CD4-positive, alpha-beta T cell (primary cell): ENCODE results near the gene VSTM2L. TPM values are rescaled to one million over a fixed set of nuclear protein-coding genes. Genes with fewer than 3 reads are reported as not detected.

ENCODE experiments used
- ATAC-seq: fragments of 200-7000 bp; cut with Tn5 transposase; one replicate; pipeline ENCODE4 v1.10.0; 2022; ENCODE audit warnings: mild to moderate bottlenecking; ENCODE audit not compliant: poor library complexity
- CTCF ChIA-PET: fragments of 350-600 bp; sonication (Branson Sonifier 250); formaldehyde crosslinking; loops from one replicate; lab custom pipeline; 2021; ENCODE audit warnings: antibody characterized with exemption, inconsistent platforms; lab: Charles Lee
- POLR2A ChIA-PET: fragments of 350-600 bp; sonication (Branson Sonifier 250); formaldehyde crosslinking; loops from one replicate; lab custom pipeline; 2021; ENCODE audit warnings: antibody characterized with exemption, inconsistent platforms; lab: Charles Lee
- DNase-seq, 14 experiments: peaks; one replicate each; pipeline ENCODE4 v3.0.0-alpha.2; 2013 to 2020; ENCODE audit warnings: mixed read lengths in 2 of 14
- H3K27ac ChIP-seq, 2 donors: one replicate each; pipeline versions ENCODE4 v1.5.1 to v1.7.0; 2013; ENCODE audit warnings: low read length in 2 of 2, low read depth in 1 of 2, mild to moderate bottlenecking in 1 of 2
- H3K27me3 ChIP-seq, 2 experiments: 1 replicate in 1 of 2; 2 replicates in 1 of 2; pipeline versions ENCODE4 v1.6.1 to v1.7.0; 2013; ENCODE audit warnings: low read length in 2 of 2, control low read depth in 1 of 2, mild to moderate bottlenecking in 1 of 2, moderate library complexity in 1 of 2; ENCODE audit not compliant: insufficient read depth in 2 of 2, control insufficient read depth in 1 of 2
- H3K36me3 ChIP-seq: one replicate; pipeline ENCODE4 v1.6.1; 2013; ENCODE audit warnings: low read length, control low read depth; ENCODE audit not compliant: insufficient read depth
- H3K4me1 ChIP-seq: one replicate; pipeline ENCODE4 v1.6.1; 2013; ENCODE audit warnings: low read length, control low read depth; ENCODE audit not compliant: insufficient read depth
- H3K4me3 ChIP-seq: one replicate; pipeline ENCODE4 v1.5.1; 2013; ENCODE audit warnings: mild to moderate bottlenecking, low read length, moderate library complexity
- H3K9me3 ChIP-seq, 2 experiments: 1 replicate in 1 of 2; 2 replicates in 1 of 2; pipeline versions ENCODE4 v1.6.1 to v1.7.0; 2013; ENCODE audit warnings: low read length in 2 of 2, mild to moderate bottlenecking in 2 of 2, control low read depth in 1 of 2, moderate library complexity in 1 of 2; ENCODE audit not compliant: control insufficient read depth in 1 of 2, insufficient read depth in 1 of 2
- H3K27ac Mint-ChIP-seq: one replicate; pipeline ENCODE4 v1.8.0; 2020; ENCODE audit warnings: mixed read lengths
- H3K27me3 Mint-ChIP-seq: one replicate; pipeline ENCODE4 v1.8.0; 2021; ENCODE audit warnings: mixed read lengths
- H3K36me3 Mint-ChIP-seq: one replicate; pipeline ENCODE4 v1.8.0; 2021; ENCODE audit warnings: low read depth, mixed read lengths
- H3K4me1 Mint-ChIP-seq: one replicate; pipeline ENCODE4 v1.8.0; 2021; ENCODE audit warnings: low read depth, mixed read lengths
- H3K4me3 Mint-ChIP-seq: one replicate; pipeline ENCODE4 v1.8.0; 2020; ENCODE audit warnings: mild to moderate bottlenecking, mixed read lengths
- H3K9me3 Mint-ChIP-seq: one replicate; pipeline ENCODE4 v1.8.0; 2020; ENCODE audit warnings: mixed read lengths
- intact Hi-C, 2 experiments: fragments of 100-400 bp; cut with DNase I in 1 of 2; cut with micrococcal nuclease in 1 of 2; formaldehyde crosslinking; loops; one replicate each; pipeline versions ENCODE4 v1.15.1 to v1.9.0; 2023 to 2025; cut with DNase I, micrococcal nuclease
- total RNA-seq, 174 experiments: library from RNA in 2 of 174; stranded (reverse) in 2 of 174; gene quantifications; one replicate each; pipeline ENCODE4 v1.2.3 and lab custom pipeline; 2021 to 2026
- TF ChIP-seq, protein P1 (sequence below): fragments of 200-600 bp; IDR thresholded peaks from one replicate; pipeline ENCODE4 v1.8.0; 2022; ENCODE audit warnings: antibody characterized with exemption, mild to moderate bottlenecking

Gene VSTM2L
- total RNA-seq, 2 experiments from 2014 or later = not detected

DNA sequence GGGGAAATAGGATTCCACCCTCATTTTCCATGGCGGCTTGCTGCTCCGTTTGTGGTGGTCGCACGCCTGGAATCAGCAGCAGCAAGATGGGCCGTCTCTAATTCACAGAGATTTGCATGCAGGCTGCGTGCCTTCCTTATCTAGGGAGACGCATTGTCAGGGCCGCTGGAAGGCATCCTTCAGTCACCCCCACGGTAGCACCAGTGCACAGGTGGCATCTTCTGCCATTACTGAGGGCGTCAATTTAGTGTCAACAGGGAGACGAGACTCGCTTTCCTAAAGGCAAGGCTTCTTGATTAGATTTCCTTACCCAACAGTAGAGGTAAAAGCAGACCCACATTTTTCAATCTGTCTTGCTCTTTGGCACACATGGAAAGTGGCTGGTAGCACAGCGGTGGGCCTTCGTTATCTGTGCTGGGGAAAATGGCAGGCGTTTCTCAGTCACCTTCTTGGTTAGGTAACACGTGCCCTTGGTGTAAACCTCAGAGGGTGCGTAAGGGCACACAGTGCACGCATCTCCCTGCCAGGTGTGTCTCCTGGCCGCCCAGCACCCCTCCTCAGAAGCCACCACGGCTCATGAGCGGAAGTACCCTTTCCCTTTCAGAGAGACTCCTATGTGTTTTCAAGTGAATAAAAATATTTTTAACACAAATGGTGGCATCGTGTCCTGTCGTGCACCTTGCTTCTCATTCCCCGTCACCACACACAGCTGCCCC, 27.3 kb upstream of the VSTM2L start:
- H3K27ac ChIP-seq = no peak overlapping the region
- Mint-ChIP-seq H3K27ac (no peak overlapping the region), H3K36me3 (peaks cover 34% of the 10 kb centered on the region), H3K9me3 (no peaks in the 10 kb centered on the region), H3K4me1 (no peaks in the 10 kb centered on the region), H3K27me3 (no peaks in the 10 kb centered on the region), H3K4me3 (no peak overlapping the region)
- intact Hi-C loops = no loop called here
- DNase-seq = no peak
- peaks cover 10% of the 10 kb centered on the region for H3K36me3 ChIP-seq
- no peak overlapping the region for H3K4me3 ChIP-seq
- ChIA-PET POLR2A (no interaction called here), CTCF (no interaction called here)
- TF ChIP-seq, protein P1, sequence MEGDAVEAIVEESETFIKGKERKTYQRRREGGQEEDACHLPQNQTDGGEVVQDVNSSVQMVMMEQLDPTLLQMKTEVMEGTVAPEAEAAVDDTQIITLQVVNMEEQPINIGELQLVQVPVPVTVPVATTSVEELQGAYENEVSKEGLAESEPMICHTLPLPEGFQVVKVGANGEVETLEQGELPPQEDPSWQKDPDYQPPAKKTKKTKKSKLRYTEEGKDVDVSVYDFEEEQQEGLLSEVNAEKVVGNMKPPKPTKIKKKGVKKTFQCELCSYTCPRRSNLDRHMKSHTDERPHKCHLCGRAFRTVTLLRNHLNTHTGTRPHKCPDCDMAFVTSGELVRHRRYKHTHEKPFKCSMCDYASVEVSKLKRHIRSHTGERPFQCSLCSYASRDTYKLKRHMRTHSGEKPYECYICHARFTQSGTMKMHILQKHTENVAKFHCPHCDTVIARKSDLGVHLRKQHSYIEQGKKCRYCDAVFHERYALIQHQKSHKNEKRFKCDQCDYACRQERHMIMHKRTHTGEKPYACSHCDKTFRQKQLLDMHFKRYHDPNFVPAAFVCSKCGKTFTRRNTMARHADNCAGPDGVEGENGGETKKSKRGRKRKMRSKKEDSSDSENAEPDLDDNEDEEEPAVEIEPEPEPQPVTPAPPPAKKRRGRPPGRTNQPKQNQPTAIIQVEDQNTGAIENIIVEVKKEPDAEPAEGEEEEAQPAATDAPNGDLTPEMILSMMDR = no peak
- no peaks in the 10 kb centered on the region for H3K4me1 ChIP-seq
- no peaks in the 10 kb centered on the region for H3K27me3 ChIP-seq
- no peak for ATAC-seq
- no peaks in the 10 kb centered on the region for H3K9me3 ChIP-seq

DNA sequence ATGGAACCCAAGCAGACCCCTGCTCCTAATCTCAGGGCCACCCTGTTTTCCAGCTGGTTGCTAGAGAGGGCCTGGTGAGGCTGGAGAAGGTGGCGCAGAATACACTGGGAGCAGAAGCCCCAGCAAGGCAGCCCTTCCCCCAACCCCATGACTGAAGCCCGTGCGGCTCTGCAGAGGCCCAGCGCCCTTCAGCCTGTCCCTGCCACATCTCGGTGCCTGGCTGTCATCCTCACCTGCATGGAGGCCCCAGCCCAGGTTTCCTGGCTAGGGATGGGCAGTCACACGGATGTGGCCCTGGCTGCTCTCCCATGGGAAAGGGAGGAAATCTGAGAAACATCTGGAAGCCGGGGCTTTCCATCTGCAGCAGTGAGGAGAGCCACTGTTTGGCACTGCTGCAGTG, 26.1 kb upstream of the VSTM2L start:
- Mint-ChIP-seq H3K36me3 (peaks cover 22% of the 10 kb centered on the region), H3K9me3 (no peaks in the 10 kb centered on the region), H3K4me3 (no peak overlapping the region), H3K27ac (no peak overlapping the region), H3K27me3 (no peaks in the 10 kb centered on the region), H3K4me1 (no peaks in the 10 kb centered on the region)
- no peak for DNase-seq
- ATAC-seq = no peak
- ChIA-PET POLR2A (no interaction called here), CTCF (no interaction called here)
- H3K4me1 ChIP-seq = no peaks in the 10 kb centered on the region
- H3K27me3 ChIP-seq = no peaks in the 10 kb centered on the region
- H3K36me3 ChIP-seq = peaks cover 5% of the 10 kb centered on the region
- TF ChIP-seq, protein P1 = no peak
- H3K9me3 ChIP-seq = no peaks in the 10 kb centered on the region
- intact Hi-C loops = no loop called here
- H3K4me3 ChIP-seq = no peak overlapping the region
- H3K27ac ChIP-seq = no peak overlapping the region

DNA sequence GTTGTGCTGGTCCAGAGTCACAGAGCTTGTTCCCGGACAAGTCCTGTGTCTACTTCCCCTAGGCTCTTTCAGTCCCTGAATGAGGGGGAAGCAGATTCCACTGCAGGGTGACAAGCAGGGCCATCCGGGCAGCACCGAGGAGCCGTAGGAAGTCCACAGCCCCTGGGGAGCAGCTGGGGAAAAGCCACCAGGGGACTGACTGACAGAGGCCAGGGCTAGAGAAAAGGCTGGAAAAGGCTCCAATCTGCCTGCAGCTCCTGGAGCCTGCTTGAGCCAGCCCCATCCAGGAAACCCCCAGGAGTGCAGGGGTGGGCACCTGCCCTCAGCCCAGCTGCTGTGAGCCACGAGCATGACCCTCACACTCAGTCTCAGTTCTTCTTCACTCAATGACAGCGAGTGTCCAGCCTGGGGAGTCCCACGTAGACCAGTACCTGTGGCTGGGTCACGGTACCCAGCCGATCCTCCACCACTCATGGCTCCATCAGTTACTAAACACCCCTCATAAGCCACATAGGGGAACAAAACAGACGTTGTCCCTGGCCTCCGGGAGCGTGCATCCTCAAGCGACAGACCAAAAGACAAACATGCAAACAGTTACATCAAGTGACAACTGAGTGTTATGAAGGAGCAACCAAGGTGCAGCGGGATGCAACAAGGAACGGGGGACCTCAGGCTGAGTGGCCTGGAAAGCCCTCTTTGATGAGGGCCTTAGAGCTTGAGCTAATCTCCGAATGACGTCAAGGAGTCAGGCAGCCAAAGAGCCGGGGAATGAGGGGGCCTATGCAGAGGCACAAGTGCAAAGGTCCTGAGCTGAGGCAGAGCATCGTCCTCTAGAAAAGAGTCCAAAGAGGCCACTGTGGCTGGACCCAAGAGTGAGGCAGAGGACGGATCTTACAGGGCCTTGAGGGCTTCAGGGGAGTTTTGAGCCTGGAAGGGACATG, 24.8 kb upstream of the VSTM2L start:
- no peaks in the 10 kb centered on the region for H3K4me1 ChIP-seq
- TF ChIP-seq, protein P1 = no peak
- H3K27ac ChIP-seq = no peak overlapping the region
- H3K4me3 ChIP-seq = no peak overlapping the region
- DNase-seq (no peak), ATAC-seq (no peak)
- peaks cover 5% of the 10 kb centered on the region for H3K36me3 ChIP-seq
- CTCF ChIA-PET = no interaction called here
- intact Hi-C loops = no loop called here
- H3K27me3 Mint-ChIP-seq = no peaks in the 10 kb centered on the region
- no peak overlapping the region for H3K27ac Mint-ChIP-seq
- no peaks in the 10 kb centered on the region for H3K27me3 ChIP-seq
- H3K9me3 Mint-ChIP-seq = no peaks in the 10 kb centered on the region
- H3K4me3 Mint-ChIP-seq = no peak overlapping the region
- no peaks in the 10 kb centered on the region for H3K9me3 ChIP-seq
- POLR2A ChIA-PET = no interaction called here
- H3K4me1 Mint-ChIP-seq = no peaks in the 10 kb centered on the region
- peaks cover 14% of the 10 kb centered on the region for H3K36me3 Mint-ChIP-seq
